HG02610 (cell line): ENCODE data around the gene COA5.

ENCODE experiments used
- ATAC-seq: cut with Tn5 transposase; IDR thresholded peaks from one replicate; pipeline ENCODE4 v1.9.1; 2021; ENCODE audit warnings: mild to moderate bottlenecking, moderate library complexity; ENCODE audit not compliant: unreplicated experiment

COA5 gene

DNA sequence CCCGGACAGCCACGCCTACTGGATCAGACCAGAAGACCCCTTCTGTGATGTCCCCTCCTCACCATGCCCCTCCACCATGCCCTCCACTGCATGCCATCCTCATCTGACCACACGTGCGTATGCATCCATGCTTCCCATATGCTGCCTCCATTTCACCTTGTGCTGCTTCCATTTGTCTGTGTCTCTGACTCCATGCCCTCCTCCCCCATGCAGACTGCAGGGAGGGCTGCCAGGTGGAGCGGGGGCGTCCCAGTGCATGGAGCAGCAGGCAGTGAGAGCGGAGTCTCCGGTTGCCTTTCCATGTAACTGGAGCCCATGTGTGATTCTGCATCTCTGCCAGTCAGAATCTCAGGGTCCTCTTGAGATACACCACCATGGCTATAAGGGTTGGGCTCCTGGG is 52.6 kb downstream of the COA5 start:
- no peak for ATAC-seq

DNA sequence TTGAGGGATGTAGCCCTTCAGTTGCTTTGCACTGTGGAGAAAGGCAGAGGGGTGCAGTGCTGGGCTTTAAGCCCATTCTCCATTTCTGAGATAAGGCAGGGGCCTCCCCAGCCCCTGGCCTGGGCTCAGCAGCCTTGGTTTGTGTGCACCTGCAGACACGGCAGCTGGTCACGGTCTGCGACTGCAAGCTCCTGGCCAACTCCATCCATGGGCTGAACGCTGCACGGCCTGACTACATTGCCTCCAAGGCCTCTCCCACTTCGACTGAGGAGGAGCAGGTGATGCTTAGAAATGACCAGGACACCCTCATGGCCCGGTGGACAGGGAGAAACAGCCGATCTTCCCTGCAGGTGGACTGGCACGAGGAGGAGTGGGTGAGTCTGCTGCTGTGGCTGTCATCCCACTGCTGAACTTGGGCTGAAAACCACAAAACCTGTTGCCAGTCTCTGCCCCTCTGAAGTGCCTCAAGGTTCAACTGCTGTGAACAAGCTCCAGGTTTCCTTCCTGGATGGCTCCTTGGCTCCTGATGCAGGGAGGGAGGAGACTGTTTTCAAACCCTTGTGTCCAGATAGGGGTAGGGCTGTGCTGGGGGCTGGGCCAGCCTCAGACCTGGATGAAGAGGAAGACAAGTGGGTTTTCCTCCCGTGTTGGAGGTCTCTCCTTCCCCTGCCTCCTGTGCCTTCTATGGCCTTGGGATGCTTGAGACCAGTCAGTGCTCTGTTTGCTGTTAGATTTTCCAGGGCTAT is 54.0 kb downstream of the COA5 start:
- no peak for ATAC-seq

DNA sequence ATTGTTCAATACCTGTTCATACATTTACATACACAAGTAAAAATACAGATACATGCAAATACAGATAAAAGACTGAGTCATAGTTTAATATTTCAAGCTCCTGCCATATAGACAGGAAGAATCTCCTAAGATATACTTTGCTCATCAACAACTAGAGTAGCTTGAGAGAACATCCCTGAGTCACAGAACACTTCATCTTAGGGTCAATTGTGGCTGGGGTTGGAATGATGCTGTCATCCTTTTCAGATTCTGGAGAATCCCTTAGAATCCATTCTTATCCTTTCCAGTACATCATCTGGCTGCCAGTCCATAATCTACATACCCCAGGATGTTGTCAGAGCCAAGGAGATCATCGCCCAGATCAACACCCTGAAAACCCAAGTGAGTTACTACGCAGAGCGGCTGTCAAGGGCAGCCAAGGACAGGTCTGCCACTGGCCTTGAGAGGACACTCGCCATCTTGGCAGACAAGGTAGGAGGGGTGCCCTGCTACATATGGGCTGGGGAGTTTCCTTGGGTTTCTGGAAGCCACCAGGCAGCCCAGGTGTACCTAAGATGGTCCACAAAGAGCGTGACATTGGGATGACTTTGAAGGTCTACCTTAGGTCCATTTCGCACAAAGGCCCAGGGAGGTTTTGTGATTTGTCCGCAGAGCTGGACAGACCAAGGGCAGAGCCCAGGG is 55.7 kb downstream of the COA5 start:
- ATAC-seq: no peak

DNA sequence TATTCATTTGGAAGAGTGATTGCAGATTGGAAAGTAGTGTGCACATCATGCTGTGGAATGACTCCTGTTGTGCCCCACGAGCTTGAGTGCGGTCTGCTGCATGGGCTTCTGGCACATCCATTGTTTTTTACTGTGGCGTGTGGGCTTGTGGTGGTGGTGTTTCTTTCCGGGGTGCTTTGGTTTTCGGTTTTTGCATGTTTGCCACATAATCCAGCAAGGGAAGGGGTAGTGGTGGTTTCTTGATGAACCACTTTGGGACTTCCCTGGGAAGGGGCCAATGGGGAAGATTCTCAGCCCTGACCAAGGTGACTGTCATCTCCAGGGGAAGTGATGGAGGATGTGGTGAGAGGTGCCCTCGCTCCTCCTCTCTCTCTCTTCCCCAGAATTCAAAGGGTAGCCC is 57.0 kb downstream of the COA5 start:
- ATAC-seq: no peak

DNA sequence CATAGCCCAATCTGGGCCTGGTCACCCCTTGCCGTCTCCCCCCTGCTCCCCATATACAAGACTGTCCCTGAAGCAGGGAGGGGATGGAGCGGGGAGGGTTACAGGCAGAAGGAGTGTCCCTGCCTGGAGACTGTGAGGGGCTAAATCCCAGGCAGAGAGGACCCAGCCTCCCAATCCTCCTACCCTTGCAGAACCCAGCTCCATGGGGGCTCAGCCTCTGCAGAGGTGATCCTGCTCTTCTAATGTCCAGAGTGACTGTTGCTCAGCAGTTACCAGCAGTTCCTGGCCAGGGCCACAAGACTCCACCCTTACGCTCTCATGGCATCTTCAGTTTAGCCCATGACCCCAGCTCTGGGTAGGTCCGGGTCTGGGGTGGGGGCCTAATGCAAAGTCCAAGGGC is 58.1 kb downstream of the COA5 start:
- no peak for ATAC-seq
